HG03457 (cell line): ENCODE data around the gene RHCE.
"Not testable (repeated sequence)": the region's sequence is repeated elsewhere in the genome, so short reads cannot be mapped to it uniquely, and the experiment has no call there.

ENCODE experiments used
- ATAC-seq: cut with Tn5 transposase; IDR thresholded peaks from one replicate; pipeline ENCODE4 v1.9.1; 2021; ENCODE audit warnings: moderate number of reproducible peaks; ENCODE audit not compliant: unreplicated experiment

RHCE gene

DNA sequence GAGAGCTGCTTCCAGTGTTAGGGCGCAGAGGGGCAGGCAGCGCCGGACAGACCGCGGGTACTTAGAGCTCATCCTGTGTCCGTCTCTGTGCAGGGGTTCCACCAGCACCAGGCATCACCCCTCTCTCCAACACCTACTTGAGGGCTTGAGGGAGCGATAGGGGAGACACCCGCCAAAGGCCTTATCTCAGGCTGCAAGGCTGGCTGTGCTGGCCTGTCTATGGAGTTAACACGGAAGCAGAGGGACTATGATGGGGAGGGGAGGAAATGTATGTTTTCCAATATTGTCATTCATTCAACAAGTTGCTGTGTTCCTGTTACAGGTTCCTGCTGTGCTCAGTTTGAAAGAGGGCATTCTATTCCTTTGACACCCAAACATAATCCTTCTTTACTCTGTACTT is at the start of gene RHCE:
Gene RHCE (minus strand): TSS at position 111 of the 400 bp plus-strand sequence. CDS start 39 bp downstream, at position 72.
- ATAC-seq: not testable (repeated sequence)

DNA sequence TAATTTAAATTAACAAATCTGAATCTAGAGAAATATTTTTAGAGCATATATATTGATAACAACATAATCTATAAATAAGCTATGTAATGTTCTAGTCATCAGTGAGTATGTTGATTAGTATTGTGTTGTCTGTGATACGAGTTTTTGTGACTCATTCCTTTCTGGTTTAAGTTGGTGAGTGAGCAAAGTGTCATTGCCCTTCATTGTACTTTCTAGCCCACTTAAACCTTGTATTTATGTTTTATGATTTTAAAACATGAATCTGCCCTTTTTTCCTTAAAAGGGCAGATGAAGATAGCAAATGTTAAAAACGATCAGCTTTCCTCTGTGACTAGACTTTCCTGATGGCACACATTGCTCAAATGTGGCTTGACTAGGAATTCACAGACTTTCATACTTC is 48.6 kb upstream of the RHCE start:
- no peak for ATAC-seq

DNA sequence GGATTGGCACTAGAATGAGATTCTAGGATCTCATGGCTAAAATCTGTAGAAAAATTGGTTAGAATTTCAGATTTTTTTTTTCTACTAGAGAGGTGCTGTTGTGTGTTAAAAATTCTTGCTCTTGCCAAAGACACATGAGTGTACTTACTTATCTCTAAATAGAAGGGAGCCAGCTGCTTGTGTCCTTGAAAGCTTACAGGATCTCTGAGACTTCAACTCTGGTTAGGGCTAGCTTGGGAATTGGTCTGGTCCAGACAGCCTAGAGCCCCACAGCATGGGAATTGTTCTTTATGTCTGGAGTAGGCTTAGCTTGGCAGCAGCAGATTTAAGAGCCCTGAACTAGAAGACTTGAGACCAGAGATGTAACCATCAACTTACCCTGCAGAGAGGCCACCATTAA is 47.4 kb upstream of the RHCE start:
- ATAC-seq: no peak

DNA sequence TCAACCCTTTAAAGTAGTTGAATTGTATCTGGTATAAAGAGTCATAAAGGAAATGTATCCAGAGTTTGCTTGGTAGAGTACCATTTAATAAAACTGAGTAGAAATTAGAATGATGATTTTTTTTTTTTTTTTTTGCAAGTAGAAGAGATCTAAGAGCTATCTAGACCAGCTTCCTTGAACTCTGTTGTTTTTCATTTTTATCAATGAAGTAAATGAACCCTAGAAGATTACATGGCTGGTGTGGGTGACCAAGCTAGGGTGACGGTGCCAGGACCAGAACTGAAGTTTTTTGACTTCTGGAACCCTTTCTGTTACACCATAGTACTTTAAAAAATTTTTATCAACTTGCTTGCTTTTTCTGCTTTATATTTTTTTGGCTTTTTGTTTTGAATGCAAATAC is 47.0 kb upstream of the RHCE start:
- no peak for ATAC-seq

DNA sequence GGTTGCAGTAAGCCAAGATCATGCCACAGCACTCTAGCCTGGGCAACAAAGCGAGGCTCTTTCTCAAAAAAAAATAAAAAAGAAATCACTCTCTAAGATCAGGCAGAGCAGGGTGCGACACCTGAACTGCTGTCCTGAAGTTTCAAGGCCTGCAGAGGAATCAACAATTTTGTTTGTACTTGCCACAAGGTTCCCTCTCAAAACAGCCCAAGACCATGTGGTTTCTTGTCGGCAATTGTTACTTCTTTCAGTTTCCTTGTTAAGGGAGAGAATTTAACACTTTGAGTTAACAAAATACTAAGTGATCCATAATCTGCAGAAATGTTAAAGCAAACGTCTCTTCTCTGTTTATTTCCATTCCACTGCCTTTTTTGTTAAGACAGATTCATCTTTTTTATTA is 46.6 kb upstream of the RHCE start:
- ATAC-seq: no peak

DNA sequence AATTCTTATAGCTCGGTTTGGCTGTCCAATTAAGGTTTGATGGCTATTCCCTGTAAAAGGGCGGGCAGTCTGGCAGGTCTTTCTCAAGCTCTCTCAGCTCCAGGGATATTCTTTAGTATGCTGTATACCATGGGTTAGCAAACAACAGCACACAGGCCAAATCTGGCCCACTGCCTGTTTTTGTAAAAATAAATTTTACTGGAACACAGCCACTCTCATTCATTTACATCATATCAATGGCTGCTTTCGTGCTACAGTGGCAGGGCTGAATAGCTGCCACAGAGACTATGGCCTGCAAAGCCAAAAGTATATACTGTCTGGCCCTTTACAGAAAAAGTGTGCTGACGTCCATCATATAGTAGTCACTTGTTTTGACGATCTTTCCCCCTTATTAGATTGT is 42.1 kb upstream of the RHCE start:
- no peak for ATAC-seq

DNA sequence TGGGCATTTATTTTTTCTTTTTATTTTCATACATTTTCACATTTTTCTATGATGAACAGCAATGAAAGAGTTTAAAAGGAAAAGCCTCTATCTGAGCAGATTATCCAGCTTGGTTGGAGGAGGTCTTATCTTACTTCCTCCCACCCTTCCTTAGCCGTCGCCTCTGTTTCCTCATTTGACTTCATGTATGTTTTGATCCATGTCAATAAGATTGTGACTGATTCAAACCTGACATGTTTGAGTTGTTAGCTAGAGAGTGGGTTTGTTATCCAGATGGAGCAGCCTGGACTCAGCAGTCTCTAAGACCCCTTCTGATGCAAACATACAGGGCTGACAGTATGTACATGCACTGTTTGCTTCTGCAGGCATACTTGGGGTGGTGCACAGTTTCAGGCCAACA is 41.2 kb upstream of the RHCE start:
- no peak for ATAC-seq

DNA sequence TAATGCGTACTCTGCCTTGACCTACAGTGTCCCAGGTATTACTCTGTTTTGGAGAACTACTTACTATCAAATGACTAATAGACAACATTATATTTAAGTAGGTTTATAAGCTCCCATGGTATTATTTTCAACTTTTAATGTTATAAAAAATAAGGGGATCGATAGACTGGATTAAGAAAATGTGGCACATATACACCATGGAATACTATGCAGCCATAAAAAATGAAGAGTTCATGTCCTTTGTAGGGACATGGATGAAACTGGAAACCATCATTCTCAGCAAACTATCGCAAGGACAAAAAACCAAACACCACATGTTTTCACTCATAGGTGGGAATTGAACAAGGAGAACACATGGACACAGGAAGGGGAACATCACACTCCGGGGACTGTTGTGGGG is 40.2 kb upstream of the RHCE start:
- not testable (repeated sequence) for ATAC-seq

DNA sequence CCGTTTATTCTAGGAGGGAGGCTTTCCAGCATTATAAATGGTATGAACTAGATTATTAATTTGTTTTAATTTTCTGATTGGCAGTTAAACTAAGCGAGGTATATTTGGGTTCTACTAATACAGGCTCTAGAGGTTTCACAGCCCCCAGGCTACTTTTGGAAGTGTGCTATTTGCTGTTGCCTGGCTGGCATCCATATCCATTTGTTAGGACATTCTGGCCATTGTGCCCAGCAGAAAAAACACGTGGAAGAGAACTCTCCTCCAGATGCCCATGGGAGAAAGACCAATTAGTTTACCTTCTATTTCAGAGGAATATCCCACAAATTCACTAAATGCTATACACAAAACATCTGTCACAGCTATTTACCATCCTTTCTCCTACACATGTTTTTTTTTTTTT is 39.4 kb upstream of the RHCE start:
- no peak for ATAC-seq

DNA sequence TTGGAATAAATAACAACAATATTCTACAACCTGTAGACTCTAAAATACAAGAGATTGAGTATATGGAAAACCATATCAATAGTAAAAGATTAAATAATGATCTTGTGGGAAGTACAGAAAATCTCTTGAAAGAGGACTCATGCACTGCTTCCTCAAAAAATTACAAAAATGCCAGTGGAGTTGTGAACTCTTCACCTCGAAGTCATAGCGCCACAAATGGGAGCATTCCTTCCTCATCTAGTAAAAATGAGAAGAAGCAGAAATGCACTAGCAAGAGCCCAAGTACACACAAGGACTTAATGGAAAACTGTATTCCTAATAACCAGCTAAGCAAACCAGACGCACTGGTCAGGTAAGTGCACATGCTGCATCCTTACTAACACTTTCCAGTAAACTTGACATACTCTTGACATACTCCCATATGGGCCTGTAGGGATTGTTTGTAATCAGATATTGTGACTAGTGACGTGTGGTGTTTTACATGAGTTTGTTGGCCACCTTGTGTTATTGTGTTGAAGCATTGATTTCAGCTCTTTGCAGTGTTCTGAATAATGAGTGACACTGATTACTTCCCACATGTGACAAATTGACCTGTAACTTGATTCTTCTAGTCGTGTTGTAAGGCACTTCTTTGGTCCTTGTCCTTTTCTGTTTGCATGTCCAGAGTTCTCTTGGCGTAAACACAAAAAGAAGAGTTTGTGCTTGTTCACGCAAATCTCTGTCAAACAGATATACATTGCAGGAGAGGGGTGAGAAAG is 38.1 kb upstream of the RHCE start:
- no peak for ATAC-seq

DNA sequence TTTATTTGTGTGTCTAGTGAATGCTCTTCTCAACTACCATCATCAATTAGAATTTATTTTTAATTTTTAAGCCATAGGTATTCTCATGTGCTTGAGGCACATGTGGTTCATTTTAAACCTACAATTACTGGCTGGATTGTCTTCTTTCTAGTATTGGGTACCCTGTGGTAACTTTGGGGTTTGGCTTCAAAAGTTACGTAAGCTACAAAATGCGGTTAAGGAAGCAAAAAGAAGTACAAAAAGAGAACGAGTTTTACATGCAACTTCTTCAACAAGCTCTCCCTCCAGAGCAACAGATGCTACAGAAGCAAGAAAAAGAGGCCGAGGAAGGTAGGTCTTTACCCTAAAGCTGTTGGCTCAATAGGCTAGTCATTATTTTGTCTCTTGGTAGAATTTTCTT is 35.9 kb upstream of the RHCE start:
- ATAC-seq: no peak

DNA sequence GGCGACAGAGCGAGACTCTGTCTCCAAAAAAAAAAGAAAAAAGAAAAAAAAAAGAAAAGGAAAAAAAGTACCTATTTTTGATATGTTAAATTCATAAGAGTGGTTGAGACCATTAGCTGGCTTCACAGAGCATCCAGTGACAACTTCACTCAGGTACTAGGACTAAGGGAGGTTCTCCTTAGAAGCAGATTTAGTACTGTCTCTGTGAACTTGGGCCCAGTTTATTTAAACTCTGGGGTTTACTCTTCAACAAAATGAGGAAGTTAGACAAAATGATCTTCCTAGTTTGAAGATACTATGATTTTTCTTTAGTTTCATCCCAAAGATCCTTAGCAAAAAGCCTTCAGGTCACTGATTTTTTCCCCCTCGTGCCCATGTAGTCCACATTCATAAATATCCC is 31.3 kb upstream of the RHCE start:
- ATAC-seq: no peak

DNA sequence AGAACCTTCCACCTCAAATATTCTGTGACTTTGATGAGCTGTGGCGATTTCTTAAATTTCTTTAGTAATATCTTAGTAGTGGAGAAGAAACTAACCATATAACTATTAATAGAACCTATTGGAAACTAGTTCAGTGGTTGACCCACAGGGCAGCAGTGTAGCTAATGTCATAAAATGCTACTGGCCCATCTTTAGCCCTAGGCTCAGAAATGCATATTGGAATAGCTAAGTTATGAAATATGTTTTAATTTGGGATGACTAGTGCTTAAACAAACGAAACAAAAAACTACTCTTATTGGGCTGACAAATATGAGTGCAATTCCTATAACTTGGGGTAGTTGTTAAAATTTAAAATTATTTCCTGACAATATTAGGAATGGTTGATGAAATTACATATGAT is 30.3 kb upstream of the RHCE start:
- ATAC-seq: no peak

DNA sequence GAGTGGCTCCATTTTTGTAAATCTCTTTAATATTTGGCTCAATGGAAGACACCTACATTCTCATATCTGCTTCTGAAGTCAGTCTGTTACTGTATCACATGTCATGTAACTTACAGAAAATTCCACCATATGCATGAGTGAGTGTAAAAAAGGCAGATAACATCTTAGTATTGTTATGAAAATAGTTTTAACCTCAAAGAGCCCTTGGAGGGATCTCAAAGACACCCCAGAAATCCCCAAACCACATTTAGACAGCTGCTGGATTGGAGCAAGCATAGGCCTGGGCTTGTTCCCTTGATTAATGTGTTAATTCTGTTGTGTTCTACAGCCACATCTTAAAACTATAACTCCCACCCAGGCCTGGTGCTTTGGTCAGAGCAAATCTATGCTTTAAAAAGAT is 26.9 kb upstream of the RHCE start:
- no peak for ATAC-seq

DNA sequence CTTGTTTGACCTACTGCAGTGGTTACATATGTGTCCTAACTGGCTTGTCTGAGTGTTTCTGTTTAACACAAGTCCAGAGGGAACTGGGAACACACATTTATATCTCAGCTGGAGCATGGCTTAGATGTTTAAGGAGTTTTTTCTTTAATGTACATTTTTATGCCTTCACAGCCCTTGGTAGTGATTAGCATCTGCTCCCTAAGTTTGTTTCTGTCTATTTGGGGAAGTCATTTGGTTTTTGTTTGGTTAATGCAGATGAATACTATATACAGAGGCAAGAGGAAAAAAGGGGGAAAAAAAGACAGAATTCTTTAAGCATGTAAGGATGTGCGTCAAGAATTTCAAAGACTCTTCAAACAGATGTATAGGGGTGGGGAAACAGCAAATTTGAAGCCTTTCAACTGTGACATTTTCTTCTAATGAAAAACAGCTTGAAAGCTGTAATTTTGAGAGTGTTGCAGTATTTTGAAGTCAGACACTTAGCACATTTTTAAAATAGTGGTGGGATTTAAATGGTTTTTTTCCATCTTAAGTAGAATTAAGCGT is 25.4 kb upstream of the RHCE start:
- ATAC-seq: no peak

DNA sequence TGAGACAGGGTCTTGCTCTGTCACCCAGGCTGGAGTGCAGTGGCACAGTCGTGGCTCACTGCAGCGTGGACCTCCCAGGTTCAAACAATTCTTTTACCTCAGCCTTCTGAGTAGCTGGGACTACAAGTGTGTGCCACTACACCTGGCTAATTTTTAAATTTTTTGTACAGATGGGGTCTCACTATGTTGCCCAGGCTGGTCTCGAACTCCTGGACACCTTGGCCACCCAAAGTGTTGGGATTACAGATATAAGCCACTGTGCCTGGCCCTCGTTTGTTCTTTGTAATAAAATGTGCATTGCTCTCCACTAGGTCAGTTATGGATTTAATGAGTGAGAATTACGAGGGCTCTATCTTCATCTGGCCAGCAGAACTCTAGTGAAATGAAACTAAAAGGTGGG is 24.0 kb upstream of the RHCE start:
- ATAC-seq: not testable (repeated sequence)

DNA sequence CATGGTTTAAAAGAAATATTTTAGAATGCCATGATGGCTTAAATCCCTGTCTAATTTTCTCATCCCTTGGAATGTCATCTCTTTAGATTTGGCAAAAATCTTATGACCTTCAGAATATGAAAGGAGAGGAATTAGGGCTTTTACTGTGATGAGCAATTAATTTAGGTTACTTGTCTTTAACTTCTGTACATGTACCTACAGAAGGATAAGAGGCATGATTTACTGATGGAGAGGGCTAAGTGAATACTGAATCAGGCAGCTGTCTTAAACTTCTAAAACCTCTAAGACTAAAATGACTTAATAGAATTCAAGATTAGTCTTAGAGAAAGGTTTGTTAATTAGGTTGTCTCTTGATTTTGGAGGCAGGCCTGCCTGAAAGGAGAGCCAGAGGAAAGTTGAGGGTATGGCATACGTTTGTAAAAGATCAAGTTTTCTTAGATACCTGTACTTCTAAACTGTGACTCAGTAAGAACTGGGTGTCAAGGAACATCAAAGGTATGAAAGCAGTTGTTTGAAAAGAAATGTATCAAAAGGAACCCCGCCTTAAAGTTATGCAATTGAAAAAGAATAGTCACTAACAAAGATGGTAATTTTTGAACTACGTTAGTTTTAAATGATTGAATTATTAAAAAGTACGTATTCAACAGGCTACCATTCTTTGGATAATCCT is 22.5 kb upstream of the RHCE start:
- no peak for ATAC-seq

DNA sequence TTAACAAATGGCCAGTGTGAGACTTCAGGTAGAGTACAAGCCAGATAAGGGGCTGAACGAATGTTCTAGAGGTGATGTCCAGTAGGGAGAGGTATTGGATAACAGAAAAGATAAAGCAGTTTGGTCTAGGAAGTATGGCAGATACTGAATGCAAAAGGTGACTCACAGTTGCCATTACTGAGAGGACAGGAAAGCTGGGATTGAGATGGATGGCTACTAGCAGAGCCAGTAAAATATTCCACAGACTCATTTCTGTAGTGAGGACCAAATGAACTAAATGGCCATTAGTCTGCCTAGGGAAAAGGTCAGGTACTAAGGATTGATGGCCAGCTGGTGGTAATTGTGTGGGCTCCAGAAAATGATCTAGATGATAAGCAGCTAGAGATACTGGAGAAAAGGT is 21.6 kb upstream of the RHCE start:
- ATAC-seq: no peak

DNA sequence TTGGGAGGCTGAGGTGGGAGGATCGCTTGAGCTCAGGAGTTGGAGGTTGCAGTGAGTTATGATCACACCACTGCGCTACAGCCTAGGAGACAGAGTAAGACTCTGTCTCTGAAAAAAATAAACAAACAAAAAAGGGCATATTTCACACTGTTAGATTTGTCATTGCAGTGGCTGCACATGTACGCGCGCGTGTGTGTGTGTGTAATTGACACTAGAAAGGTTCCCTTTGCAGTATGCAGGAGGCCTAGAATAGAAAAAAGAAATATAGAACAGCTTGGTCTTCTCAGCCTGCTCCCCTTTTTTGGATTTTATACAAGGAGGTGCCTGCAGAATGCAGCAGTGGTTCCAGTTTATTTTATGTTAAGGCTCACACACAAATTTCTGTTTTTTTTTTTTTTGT is 18.7 kb upstream of the RHCE start:
- ATAC-seq: no peak

DNA sequence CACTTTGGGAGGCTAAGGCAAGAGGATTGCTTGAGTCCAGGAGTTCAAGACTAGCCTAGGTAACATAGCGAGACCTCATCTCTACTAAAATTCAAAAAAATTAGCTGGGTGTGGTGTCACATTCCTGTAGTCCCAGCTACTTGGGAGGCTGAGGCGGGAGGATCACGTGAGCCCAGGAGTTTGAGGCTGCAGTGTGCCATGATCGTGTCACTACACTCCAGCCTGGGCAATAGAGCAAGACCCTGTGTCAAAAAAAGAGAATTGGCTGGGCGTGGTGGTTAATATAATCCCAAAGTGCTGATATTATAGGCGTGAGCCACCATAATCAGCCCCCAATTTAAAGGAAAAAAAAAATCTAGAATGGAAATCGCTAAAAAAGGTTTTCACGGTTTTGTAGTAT is 17.0 kb upstream of the RHCE start:
- no peak for ATAC-seq

DNA sequence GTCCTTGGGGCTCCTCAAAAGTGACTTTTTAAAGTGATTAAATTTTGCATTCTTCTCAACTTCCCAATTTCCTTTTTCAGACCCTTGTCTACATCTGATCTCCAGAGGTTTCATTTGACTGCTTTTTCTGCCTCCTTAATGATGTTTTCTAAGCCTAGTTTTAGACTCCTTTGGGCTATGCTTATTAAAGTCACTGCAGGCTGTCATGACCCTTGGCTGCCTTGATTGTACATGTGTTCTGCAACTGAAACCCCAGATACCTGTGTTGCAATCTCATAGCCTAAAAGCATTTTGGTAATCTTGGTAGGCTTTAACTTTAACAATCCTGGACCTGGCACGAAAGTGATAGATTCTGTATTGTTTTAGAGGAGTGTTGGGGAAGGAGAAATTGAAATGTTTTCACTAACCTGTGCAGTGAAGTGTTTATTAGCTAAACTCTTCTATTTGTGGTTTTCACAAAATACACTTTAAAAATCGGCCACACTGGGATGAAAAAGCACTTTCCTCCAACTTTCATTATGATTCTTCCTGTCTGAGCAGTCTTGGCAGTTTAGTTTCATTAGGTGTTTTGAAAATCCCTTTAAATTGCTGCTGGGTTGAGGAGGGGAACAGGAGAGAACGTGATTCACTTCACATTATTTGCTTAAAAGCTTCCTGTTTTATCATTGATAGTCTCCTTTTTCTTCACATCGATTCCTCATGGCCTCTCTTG is 14.9 kb upstream of the RHCE start:
- ATAC-seq: no peak
